Measurements from ENCODE around the gene WTAP.
"Not testable (repeated sequence)": the region's sequence is repeated elsewhere in the genome, so short reads cannot be mapped to it uniquely, and the experiment has no call there.

WTAP gene

DNA sequence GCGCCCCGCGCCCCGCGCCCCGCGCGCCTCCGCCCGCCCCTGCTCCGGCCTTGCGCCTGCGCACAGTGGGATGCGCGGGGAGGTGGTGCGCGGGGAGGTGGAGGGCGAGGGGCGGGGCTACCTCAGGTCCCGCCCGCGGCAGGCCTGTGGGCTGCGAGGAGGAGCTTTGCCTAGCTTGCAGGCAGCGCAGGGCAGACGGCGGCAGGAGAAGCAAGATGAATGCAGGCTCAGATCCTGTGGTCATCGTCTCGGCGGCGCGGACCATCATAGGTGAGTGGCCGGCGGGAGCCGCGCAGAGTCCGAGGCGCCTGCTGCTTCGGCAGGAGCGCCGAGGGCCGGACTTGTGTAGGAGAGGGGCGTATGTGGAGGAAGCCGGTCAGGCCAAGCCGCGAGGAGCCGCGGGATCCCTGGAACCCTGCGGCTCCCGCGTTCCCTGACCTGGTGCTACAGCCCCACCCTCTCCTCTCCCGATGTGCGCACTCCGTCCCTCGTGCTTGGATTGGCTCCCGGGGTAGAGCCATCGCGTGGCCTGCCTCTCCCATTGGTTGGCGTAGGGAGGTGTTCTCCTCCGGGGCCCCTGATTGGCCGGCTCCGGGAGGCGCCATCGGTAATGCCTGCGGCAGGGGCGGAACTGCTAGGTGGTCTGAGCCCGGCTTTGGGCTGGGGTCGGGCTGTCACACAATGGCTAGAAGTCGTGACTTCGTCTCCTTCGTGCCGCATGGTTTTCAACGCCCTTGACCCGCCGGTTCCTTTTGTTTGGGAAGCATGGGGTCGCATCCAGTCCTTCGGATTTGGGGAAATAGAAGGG, 34.8 kb downstream of the WTAP start, which contains the start of gene ACAT2:
TSS of gene ACAT2 (plus strand) at position 173 of the 808 bp plus-strand sequence. CDS start at position 216, 43 bp downstream.
- peak; percentile 98 for DNase-seq (ENCODE audit: low read depth, low spot score)

- DNase-seq (ENCODE audit: low read depth, low spot score) = no peak
Measured at GRCh38 chr6:159762681-159763293, 35.5 kb downstream of the WTAP start.

DNA sequence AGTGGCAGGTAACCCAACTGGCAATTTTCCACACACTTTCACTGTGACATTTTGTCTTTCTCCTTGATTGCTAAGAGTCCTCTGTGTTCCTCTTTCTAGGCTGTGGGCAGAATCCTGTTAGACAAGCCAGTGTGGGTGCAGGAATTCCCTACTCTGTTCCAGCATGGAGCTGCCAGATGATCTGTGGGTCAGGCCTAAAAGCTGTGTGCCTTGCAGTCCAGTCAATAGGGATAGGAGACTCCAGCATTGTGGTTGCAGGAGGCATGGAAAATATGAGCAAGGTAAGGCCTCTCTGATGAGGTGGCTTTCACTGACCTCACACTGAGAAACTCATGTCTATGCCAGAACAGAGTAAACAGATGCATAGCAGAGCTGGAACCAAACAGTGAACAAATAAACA, 39.6 kb downstream of the WTAP start:
- no peak for DNase-seq (ENCODE audit: low read depth, low spot score)

DNA sequence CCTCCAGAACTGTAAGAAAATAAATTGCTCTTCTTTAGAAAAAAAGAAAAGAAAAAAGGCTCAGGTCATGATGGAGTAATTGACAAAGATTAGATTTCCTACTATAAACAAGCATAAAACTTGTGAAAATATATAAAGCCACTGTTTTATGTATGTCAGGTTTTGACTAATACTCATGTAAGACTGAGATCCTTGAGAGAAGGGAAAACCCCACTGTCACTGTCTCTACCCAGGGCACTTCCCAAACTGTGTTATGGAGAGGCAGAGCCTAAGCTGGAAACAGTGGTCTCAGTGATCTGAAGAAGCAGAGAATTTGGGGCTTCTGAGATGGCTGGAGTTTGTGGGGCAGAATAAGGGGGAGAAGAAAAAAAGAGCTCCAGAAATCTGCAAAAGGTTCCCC, 42.2 kb downstream of the WTAP start:
- DNase-seq (ENCODE audit: low read depth, low spot score) = no peak

DNA sequence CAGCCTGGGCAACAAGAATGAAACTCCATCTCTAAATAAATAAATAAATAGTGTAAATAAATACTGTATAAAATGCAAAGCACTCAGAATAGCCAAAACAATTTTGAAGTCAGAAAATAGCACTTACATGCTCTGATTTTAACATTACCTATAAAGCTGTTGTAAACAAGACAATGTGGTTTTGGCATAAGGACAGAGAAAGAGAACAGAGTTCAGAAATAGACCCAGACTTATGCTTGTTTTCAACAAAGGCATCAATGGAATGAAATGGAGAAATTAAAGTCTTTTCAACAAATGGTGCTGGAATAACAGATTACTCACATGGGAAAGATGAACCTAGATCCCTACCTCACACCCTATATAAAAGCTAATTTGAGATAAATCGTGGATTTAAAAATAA, 44.9 kb downstream of the WTAP start:
- DNase-seq (ENCODE audit: low read depth, low spot score) = no peak

DNA sequence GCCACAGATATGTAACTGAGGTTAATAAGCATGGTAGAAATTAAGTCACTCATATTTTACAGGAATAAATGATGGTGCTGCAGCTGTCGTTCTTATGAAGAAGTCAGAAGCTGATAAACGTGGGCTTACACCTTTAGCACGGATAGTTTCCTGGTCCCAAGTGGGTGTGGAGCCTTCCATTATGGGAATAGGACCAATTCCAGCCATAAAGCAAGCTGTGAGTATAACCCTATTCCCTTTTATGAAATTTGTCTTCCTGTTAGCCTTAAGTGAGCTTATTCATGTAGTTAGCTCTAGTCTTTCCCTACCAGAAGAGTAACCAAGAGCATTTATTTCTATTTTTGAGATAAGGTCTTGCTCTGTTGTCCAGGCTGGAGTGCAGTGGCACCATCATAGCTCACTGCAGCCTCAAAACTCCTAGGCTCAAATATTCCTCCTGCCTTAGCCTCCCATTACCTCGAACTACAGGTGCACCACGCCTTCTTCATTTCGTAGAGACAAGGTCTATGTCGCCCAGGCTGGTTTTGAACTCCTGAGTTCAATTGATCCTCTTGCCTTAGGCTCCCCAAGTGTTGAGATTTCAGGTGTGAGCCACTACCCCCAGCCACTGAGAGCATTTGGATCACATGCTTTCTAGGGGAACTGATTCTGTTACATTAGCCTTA, 50.1 kb downstream of the WTAP start:
- DNase-seq (ENCODE audit: low read depth, low spot score) = no peak

DNA sequence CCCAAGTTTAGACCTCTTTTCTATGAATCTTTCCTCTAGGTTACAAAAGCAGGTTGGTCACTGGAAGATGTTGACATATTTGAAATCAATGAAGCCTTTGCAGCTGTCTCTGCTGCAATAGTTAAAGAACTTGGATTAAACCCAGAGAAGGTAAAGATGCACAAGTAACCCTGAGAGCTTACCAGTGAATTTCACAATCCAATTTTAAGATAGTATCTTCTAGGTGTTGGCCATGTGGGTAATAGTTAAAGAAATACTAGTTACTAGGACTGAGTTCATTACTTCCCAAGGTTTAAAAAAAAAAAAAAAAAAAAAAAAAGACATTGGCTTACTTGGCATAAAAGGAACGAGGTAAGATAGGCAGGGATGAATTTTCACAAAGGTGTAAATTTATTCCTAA, 50.8 kb downstream of the WTAP start:
- DNase-seq (ENCODE audit: low read depth, low spot score) = no peak

GRCh38 chr6:159778542-159779103, 51.3 kb downstream of the WTAP start:
- DNase-seq (ENCODE audit: low read depth, low spot score) = no peak

GRCh38 chr6:159788276-159788675, 61.0 kb downstream of the WTAP start:
- no peak for DNase-seq (ENCODE audit: low read depth, low spot score)

- DNase-seq (ENCODE audit: low read depth, low spot score) = peak; percentile 35
Measured at GRCh38 chr6:159788753-159789376, 61.6 kb downstream of the WTAP start.

DNA sequence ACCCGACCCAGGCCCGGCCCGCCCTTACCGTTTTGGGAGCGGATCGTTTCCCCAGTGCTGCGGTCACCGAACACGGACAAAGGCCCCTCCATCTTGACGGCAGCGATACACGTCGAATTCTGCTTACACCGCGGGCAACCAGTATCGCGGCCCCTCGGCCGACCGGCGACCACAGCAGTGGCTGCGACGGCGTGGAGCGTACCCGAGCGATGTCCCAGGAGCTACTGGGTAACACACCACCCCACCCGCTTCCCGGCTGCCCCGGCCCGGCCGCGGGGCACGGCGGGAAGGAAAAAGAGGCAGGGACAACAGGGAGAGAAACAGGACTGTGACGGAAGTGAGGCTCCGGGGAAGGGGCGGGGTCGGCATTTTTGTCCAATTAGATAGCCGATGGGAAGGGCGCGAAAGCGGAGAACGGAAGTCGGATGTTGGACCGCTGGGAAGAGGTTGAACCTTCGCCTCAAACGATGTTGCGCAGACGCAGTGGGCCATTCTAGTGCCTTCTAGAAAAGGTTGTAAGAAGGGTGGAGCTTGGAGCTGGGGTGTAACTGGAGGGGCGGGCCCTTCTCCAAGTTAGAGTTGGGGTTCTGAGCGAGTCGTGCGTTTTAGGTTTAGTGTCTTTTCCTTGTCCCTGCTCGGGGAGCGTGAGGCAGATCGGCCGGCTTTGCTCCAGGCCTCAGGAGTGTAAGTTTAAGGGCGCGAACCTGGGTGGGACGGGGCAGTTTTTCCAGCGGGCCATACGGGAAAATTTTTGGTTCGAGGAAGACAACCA, 62.3 kb downstream of the WTAP start, which contains the start of gene TCP1:
TSS of gene TCP1 (minus strand) at position 226 of the 772 bp plus-strand sequence. CDS start at position 92, 134 bp downstream.
- peak; percentile 100 for DNase-seq (ENCODE audit: low read depth, low spot score)

GRCh38 chr6:159790149-159790955, 63.0 kb downstream of the WTAP start, which contains the start of gene MRPL18:
Gene MRPL18 (plus strand): TSS chr6:159790467. CDS start chr6:159790588, 121 bp downstream.
- peak; percentile 98 for DNase-seq (ENCODE audit: low read depth, low spot score)

DNA sequence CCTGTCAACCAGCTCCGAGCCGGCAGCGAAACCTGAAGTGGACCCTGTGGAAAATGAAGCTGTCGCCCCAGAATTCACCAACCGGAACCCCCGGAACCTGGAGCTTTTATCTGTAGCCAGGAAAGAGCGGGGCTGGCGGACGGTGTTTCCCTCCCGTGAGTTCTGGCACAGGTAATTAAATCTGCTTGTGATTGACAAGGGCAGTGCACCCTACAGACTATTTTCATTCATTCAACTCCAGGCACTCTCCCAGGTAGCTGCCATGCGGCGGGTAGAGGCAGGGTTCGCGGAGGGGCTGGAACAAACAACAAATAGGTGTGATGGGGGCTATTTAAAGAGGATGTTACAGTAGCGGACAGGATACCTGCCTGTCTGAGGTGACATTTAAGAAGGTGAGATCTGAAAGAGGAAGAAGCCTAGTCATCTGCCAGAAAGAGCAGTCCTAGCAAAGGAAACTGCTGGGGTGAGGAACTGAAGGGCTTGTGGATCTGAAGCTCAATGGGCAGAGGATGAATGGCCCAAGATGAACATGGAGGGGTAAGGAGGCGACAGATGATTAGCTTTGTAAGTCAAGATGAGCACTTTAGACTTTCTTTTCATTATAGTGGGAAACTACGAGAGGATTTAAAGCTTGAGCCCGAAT, 63.8 kb downstream of the WTAP start:
- DNase-seq (ENCODE audit: low read depth, low spot score) = peak; percentile 47

DNA sequence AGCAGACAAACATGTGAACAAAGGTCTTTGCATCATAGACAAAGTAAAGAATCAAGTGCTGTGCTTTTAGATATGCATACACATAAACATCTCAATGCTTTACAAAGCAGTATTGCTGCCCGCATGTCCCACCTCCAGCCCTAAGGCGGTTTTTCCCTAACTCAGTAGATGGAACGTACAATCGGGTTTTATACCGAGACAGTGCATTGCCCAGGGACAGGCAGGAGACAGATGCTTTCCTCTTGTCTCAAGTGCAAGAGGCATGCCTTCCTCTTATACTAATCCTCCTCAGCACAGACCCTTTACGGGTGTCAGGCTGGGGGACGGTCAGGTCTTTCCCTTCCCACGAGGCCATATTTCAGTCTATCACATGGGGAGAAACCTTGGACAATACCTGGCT, 67.7 kb downstream of the WTAP start:
- not testable (repeated sequence) for DNase-seq (ENCODE audit: low read depth, low spot score)

- DNase-seq (ENCODE audit: low read depth, low spot score) = no peak
Measured at GRCh38 chr6:159797554-159797953, 70.2 kb downstream of the WTAP start.

DNA sequence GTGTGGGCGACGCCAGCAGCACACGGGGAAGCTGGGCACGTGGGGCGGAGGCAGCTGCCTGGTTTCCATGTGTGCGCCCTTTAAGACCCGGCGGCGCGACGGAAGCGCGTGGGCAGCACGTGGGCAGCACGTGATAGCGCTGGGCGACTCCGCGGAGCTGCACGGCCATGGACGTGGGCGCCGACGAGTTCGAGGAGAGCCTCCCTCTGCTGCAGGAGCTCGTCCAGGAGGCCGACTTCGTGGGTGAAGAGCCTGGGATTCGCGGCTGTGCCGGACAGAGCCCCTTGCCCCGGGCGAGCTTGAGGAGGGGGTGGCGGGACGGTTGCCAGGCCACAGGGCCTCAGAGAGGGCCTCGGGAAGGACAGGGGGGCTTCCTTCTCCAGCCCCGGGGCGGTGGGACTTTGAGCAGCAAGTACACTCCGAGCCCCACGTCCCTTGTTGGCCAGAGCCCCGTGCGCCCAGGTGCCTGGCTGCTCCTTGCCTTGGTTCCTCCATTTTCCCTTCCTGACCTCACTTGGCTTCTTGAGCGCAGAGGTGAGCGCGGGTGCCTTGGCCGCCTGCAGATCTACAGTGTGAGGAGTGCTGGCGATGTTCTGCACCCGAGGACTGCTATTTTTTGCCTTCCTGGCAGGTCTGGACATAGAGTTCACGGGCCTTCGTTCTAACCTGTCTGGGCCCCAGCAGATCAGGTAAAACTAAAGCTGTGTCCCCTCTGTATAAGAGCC, 73.0 kb downstream of the WTAP start, which contains the start of gene PNLDC1:
TSS of gene PNLDC1 (plus strand) at position 136 of the 725 bp plus-strand sequence. CDS start at position 168, 32 bp downstream.
- DNase-seq (ENCODE audit: low read depth, low spot score) = no peak

GRCh38 chr6:159801935-159802334, 74.6 kb downstream of the WTAP start:
- DNase-seq (ENCODE audit: low read depth, low spot score) = no peak

- DNase-seq (ENCODE audit: low read depth, low spot score) = no peak
Measured at GRCh38 chr6:159804504-159804903, 77.2 kb downstream of the WTAP start.
